ENCODE data around the gene B2M. TPM values are rescaled to one million over a fixed set of nuclear protein-coding genes. Genes with fewer than 3 reads are reported as not detected.
"Not testable (repeated sequence)": the region's sequence is repeated elsewhere in the genome, so short reads cannot be mapped to it uniquely, and the experiment has no call there.

B2M gene
- total RNA-seq, 4 donors from 2014 or later: 2,538 to 3,855 (median 2,897) TPM

DNA sequence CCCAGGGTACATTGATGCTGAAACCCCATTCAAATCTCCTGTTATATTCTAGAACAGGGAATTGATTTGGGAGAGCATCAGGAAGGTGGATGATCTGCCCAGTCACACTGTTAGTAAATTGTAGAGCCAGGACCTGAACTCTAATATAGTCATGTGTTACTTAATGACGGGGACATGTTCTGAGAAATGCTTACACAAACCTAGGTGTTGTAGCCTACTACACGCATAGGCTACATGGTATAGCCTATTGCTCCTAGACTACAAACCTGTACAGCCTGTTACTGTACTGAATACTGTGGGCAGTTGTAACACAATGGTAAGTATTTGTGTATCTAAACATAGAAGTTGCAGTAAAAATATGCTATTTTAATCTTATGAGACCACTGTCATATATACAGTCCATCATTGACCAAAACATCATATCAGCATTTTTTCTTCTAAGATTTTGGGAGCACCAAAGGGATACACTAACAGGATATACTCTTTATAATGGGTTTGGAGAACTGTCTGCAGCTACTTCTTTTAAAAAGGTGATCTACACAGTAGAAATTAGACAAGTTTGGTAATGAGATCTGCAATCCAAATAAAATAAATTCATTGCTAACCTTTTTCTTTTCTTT lies 5.8 kb downstream of the B2M start:
- no peak overlapping the region for H3K4me3 ChIP-seq (replicated peaks in 1 of 3)
- H3K27ac ChIP-seq: no peak overlapping the region
- intact Hi-C loops (cut with DNase I): no loop called here
- H3K27me3 ChIP-seq: no peaks in the 10 kb centered on the region
- no peak for DNase-seq
- 78 to 84% methylated on average over 2 of the region's 2 CpGs for WGBS, 2 donors
- H3K4me1 ChIP-seq: peaks cover 0 to 17% of the 10 kb centered on the region in 2 donors
- no peaks in the 10 kb centered on the region for H3K9me3 ChIP-seq
- TF ChIP-seq, protein P1, sequence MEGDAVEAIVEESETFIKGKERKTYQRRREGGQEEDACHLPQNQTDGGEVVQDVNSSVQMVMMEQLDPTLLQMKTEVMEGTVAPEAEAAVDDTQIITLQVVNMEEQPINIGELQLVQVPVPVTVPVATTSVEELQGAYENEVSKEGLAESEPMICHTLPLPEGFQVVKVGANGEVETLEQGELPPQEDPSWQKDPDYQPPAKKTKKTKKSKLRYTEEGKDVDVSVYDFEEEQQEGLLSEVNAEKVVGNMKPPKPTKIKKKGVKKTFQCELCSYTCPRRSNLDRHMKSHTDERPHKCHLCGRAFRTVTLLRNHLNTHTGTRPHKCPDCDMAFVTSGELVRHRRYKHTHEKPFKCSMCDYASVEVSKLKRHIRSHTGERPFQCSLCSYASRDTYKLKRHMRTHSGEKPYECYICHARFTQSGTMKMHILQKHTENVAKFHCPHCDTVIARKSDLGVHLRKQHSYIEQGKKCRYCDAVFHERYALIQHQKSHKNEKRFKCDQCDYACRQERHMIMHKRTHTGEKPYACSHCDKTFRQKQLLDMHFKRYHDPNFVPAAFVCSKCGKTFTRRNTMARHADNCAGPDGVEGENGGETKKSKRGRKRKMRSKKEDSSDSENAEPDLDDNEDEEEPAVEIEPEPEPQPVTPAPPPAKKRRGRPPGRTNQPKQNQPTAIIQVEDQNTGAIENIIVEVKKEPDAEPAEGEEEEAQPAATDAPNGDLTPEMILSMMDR (IDR thresholded peaks at IDR 0.05): no peak
- TF ChIP-seq POLR2A (IDR thresholded peaks at IDR 0.05): no peak
- peaks cover 38 to 40% of the 10 kb centered on the region in 2 donors for H3K36me3 ChIP-seq

DNA sequence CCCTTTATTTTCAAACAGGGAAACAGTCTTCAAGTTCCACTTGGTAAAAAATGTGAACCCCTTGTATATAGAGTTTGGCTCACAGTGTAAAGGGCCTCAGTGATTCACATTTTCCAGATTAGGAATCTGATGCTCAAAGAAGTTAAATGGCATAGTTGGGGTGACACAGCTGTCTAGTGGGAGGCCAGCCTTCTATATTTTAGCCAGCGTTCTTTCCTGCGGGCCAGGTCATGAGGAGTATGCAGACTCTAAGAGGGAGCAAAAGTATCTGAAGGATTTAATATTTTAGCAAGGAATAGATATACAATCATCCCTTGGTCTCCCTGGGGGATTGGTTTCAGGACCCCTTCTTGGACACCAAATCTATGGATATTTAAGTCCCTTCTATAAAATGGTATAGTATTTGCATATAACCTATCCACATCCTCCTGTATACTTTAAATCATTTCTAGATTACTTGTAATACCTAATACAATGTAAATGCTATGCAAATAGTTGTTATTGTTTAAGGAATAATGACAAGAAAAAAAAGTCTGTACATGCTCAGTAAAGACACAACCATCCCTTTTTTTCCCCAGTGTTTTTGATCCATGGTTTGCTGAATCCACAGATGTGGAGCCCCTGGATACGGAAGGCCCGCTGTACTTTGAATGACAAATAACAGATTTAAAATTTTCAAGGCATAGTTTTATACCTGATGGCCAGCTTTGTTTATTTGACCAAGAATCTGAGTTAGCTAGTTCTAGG lies 7.0 kb downstream of the B2M start:
- Histone ChIP-seq H3K27me3 (no peaks in the 10 kb centered on the region), H3K27ac (no peak overlapping the region), H3K4me1 (peaks cover 0 to 15% of the 10 kb centered on the region in 2 donors), H3K36me3 (peaks cover 38 to 40% of the 10 kb centered on the region in 2 donors), H3K9me3 (no peaks in the 10 kb centered on the region), H3K4me3 (replicated peaks in 1 of 3) (no peak overlapping the region)
- WGBS, 2 donors: 65 to 67% methylated on average over 4 of the region's 4 CpGs
- TF ChIP-seq POLR2A (IDR thresholded peaks at IDR 0.05): no peak
- TF ChIP-seq, protein P1 (IDR thresholded peaks at IDR 0.05): no peak
- intact Hi-C loops (cut with DNase I): no loop called here
- no peak for DNase-seq

DNA sequence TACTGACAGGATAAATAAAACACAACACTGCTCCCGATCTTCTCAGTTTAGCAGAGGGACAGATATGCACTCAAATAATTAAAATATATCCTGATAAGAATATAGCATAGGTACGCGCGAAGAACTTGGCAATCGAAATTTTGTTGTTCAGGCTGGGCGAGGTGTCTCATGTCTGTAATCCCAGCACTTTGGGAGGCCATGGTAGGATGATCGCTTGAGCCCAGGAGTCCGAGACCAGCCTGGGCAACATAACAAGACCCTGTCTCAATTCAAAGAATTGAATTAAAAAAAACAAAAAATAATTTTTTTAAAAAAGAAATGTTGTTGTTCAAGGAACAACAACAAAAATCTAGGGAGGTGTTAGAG lies 7.6 kb downstream of the B2M start:
- H3K4me1 ChIP-seq: peaks cover 0 to 13% of the 10 kb centered on the region in 2 donors
- no peak overlapping the region for H3K27ac ChIP-seq
- peaks cover 38 to 40% of the 10 kb centered on the region in 2 donors for H3K36me3 ChIP-seq
- 93 to 94% methylated on average over 8 of the region's 8 CpGs for WGBS, 2 donors
- TF ChIP-seq, protein P1 (IDR thresholded peaks at IDR 0.05): no peak
- TF ChIP-seq POLR2A (IDR thresholded peaks at IDR 0.05): no peak
- no peak overlapping the region for H3K4me3 ChIP-seq (replicated peaks in 1 of 3)
- H3K27me3 ChIP-seq: no peaks in the 10 kb centered on the region
- H3K9me3 ChIP-seq: no peaks in the 10 kb centered on the region
- no peak for DNase-seq
- intact Hi-C loops (cut with DNase I): no loop called here

DNA sequence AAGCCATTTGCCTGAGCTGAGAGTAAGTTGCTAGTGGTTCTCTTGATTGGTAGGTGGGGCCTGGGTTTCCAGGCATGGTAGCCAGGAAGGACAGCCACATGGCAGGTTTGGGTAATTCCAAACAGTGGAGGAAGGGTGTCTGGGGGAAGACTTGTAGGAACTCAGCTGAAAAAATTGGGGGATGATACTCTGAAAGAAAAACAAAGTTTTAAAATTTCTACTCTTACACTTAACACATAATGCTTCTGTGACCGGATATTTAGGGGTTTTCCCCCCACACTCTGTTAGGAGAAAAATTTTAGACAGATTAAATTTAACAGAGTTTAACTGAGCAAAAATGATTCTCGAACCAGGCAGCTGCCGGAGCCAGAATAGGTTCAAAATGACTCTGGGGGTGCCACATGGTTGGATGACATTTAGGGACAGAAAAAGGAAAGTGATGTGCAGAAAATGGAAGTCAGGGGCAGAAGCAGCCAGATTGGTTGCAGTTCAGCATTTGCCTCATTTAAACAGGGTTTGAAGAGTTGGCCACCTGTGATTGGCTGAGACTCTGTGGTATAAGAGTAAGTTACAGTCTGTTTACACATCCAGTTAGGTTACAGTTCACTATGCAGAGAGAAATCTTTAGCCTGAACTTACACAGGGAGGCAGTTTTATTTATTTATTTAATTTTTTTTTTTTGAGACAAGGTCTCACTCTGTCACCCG lies 8.1 kb downstream of the B2M start:
- H3K27me3 ChIP-seq: no peaks in the 10 kb centered on the region
- intact Hi-C loops (cut with DNase I): no loop called here
- TF ChIP-seq POLR2A (IDR thresholded peaks at IDR 0.05): no peak
- TF ChIP-seq, protein P1 (IDR thresholded peaks at IDR 0.05): no peak
- WGBS, 2 donors: 82 to 86% methylated on average over 4 of the region's 4 CpGs
- peaks cover 38 to 40% of the 10 kb centered on the region in 2 donors for H3K36me3 ChIP-seq
- no peak overlapping the region for H3K4me3 ChIP-seq (replicated peaks in 1 of 3)
- H3K9me3 ChIP-seq: no peaks in the 10 kb centered on the region
- H3K27ac ChIP-seq: no peak overlapping the region
- no peak for DNase-seq
- H3K4me1 ChIP-seq: peaks cover 0 to 11% of the 10 kb centered on the region in 2 donors

DNA sequence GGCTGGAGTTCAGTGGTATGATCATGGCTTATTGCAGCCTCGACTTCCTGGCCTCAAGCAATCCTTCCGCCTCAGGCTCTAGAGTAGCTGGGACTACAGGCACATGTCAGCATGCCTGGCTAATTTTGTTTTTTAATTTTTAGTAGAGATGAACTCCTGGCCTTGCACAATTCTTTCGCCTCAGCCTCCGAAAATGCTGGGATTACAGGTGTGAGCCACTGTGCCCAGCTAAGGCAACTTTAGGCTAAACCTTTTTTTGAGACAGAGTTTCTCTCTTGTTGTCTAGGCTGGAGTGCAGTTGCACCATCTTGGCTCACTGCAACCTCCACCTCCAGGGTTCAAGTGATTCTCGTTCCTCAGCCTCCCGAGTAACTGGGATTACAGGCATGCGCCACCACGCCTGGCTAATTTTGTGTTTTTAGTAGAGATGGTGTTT lies 8.7 kb downstream of the B2M start:
- 91 to 95% methylated on average over 8 of the region's 8 CpGs for WGBS, 2 donors

More for the DNA sequence above, 8.7 kb downstream of the B2M start:
- intact Hi-C loops (cut with DNase I); H3K27me3 ChIP-seq; H3K9me3 ChIP-seq; DNase-seq; H3K4me1 ChIP-seq; H3K4me3 ChIP-seq (replicated peaks in 1 of 3); H3K27ac ChIP-seq: not testable (repeated sequence)
- peaks cover 38 to 40% of the 10 kb centered on the region in 2 donors for H3K36me3 ChIP-seq

Data from thyroid gland (tissue), 4 donors.